Measurements from ENCODE around the gene BANF2.
"Not testable (repeated sequence)": the region's sequence is repeated elsewhere in the genome, so short reads cannot be mapped to it uniquely, and the experiment has no call there.

Gene BANF2

DNA sequence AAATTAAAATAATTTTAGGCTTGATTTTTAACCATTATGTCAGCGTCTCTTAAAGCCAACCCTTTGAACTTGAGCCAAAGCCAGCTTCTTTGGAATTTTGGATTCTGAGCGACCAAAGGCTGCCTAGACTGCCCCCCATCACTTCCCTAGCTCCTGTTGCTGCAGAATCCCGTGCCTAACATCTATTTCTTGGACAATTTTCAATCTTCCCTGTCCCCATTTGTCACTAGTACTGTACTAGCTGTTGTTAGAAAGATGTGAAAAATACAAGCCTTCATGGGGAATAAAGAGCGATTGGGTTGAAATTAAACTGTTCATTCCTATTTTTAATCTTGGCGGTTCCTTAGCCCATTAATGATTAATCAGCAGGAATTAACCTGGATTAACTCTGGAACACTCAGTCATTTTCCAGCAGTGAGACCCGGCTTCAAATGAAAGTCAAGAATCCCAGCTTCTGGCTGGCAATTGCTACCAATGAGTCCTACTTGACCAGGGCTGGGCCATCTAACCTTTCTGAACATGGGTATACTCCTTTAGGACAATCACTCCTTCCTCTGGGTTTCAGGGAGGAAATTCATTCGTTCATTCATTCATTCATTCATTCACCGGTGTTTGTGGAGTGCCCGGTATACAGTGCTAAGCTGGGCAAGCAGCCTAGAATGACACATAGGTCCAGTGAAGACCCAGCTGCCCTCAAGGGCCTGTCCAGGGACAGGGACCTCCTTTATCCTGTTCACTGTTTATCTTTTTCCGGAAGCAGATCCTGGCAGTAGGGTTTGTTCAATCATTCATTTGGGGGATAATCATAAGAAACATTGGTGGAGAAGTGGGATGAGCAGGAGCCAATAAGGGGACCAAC is 16.3 kb upstream of the BANF2 start:
- no peak for DNase-seq

DNA sequence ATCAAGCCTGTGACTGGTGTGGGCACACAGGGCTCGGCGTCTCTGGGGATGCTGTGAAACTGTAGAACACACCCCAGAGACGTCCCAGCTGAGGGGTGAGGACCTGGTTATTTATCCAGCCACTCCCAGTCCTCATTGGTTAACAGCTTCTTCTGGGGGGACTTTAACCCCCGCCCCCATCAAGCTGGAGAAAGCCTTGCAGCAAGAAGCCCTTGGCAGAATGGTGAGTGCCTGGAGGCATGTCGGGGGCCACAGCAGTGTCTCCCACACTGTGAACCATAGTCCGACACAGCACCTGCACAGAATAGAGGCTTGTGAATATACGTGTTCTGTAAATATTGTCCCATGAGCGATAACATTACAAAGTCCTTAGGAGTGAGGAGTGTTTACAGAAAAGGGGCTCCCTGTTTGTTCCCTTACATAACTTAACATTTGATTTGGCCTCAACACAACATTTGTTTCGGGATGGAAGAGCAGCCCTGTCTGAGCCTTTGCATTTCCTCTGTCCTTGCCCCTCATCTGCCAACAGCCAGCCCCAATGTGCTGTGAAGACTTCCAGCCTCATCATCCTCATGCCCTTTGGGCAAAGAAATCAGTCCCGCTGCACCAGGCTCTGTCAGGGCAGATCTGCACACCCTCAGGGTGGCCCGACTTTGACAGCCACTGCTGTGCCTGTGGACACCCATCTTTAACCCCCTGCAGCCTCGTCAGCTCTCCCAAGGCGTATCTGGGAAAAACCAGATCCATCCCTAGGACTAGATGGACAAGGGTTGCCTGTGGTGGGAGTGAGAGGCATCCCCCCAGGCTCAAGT is 15.5 kb upstream of the BANF2 start:
- no peak for DNase-seq

DNA sequence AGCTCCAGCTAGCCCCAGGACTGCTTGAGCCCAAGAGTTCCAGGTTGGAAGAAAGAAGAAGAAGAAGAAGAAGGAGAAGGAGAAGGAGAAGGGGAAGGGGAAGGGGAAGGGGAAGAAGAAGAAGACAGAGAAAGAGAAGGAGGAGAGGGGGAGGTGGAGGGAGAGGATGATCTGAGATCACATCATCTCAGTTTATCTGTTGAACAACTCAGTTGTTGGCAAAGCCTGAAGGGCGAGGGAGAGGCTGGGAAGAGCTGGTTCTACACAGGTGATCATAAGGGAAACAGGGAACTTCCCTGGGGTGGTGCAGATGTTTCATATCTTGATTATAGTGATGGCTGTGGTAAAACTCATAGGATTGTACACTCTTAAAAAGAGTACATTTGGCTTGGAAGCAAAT is 14.6 kb upstream of the BANF2 start:
- no peak for DNase-seq

DNA sequence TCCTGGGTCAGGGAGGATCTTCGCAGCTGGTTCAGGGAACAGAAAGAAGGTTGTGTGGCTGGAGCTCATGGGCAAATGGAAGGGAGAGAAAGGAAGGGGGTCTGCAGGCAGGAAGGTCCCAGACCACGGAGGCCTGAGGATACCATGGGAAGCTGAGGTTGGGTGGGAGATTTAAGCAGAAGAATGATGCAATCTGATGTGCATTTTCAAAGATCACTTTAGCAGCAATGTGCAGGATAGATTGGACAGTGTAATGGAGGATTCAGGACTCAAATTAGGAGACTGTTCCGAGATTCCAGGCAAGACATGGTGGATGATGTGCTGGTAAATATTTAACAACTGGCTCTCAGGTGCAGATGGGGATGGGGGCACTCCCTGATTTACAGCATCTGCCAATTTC is 12.0 kb upstream of the BANF2 start:
- no peak for DNase-seq

DNA sequence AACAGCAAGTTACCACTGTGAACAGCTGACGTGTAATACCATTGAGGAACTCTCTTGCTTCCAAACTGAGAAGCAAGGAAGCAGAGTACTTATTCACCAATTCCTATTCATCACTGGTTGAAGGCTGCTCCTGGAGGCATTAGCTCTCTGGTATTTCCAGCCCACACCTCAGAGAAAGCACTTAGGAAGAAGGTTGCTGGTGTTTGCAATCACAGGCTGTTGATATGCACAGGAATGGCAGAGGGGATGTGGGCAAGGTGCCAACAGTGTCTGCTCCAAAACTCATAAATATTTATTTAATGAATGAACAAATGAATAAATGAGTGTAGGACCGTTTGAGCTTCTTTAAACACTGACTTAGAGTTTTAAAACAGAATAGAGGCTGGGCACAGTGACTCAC is 10.8 kb upstream of the BANF2 start:
- no peak for DNase-seq

DNA sequence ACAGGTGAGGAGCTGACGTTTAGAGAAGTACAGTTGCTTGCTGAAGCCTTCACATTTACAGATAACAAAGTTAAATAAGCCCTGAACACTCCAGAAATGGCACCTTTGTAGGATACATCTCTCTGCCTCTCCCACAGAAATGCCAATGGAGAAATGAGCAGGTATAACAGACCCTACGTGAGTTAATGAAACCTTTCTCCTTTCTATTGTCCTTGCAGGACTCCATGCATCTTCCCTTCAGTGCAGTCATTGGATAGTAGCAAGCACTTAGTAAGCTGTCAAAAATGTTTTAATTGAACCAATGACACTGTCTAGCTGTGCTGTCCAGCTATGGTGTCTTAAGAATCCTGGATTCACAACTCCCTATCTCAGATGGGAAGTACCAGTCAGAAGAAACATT is 9.6 kb upstream of the BANF2 start:
- DNase-seq: no peak

DNA sequence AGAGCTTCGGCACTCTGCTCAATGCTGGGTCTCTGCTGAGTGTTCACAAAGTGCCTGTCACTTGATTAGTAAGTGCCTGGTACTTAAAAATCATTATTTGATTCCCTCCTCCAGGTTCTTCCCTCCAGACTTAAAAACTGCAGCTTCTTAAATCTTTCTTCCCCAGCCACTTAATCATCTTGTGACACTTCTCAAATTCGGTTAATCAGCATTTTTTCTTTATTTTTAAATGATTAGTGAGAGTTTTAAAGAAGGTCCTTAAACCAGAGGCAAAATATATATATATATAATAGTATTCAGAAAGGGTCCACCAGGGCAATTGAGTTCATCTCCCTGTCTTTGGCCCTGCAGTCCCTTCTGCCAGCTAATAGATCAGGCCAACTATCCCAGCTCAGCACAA is 8.0 kb upstream of the BANF2 start:
- DNase-seq: no peak

DNA sequence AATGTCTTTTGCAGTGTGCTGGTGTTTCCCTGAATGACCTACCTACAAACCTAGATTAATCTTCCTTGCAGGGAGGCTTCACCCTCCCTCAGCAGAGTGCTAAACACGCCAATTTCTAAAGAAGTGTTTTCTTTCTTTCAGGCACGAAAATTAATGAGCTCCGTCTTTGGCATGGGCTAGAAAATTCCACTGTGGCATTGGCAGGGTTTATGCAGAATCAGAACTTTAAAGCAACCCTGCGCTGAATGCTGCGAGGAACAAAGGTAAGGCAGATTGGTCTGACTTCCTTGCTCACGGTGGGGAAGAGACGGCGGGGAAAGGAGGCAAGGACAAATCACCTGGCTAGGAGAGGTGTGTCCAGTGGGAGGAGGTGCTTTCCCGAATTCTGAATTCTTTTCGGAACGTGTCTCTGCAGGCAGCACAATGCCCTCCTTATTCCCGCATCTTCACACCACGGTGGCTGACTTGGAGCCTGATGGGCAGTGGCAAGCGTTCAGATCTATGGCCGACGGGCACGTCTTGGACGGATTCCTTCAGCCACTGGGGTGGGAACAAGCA is 6.2 kb upstream of the BANF2 start:
- no peak for DNase-seq

DNA sequence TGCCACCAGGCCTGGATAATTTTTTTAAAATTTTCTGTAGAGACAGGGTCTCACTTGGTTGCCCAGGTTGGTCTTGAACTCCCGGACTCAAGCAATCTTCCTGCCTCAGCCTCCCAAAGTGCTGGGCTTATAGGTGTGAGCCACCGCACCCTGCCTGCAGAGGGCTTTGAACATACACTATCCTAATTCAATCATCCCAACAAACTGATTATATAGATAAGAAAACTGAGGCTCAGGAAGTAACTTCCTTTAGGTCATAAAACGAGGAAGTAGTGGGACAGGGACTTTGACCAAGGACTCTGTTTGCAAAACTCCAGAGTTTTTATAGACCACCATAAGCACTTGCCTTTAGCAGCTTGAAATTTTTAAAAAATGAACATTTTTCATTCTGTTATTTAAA is 5.0 kb upstream of the BANF2 start:
- no peak for DNase-seq

DNA sequence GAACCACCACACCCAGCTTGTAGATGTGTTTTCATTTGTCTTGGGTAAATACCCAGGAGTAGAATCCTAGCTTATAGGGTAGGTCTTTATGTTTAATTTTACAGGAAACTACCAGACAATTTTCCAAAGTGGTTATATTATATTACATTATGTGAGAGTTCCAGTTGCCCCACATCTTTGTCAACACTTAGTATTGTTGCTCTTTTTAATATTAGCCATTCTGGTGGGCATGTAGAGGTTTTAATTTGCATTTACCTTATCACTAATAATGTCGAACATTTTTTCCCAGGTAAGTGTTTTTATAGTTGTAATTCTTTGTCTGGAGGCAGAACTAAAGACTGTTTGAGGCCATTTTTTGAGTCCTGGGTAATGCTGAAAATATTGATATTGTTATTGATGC is 3.5 kb upstream of the BANF2 start:
- DNase-seq: no peak

DNA sequence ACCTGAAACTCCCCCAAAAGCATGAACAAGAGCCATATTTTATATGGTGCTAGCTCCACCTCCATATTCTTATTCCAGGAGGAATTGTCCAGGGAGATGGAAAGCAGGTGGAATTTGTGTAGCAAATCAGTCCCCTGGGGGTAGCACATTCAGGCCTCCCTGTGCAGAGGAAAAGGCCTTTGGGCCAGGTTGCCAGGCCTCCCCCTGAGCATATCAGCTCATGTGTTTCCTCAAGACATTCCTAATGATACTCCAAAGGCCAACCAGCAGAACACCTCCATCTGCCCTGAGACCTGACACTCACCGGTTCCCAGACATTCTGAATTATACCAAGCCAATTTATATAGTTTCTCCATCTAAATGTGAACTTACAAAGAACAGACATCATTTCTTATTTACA is 2.6 kb upstream of the BANF2 start:
- DNase-seq: no peak

DNA sequence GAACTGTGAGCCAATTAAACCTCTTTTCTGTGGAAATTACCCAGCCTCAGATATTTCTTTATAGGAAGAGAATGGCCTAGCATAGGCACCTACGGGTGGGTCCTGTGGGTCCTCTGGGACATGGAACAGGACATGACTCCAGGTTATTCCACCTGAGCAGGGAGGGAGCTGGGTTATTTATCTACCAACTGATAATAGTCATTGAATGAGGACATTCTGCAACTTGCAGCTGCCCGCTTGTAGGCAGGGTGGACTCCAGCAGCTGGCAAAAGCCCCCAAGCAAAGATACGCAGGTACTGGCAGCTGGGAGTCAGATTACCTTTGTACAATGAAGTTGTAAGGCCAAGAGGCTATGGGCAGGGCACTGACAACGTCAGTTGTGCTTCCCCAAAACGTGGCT is 1.4 kb upstream of the BANF2 start:
- DNase-seq: no peak

DNA sequence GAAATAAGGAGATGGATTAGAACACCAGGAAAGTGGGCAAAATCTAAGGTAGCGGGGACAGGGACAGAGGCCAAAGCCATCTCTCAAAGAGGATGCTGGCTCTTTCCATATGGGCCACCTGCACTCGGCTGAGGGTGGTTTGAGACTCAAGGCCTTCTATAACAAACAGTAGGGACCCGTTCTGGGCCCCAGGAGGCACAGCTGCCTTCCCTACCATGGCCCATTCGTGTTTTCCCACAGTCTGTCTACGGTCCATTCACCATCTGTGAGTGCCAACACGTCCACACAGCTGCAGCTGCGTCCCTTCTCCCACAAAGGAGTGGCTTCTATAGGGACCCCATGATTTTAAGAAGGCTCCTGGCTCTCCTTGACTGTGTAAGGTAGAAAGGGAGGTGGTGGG is 871 bp downstream of the BANF2 start:
- no peak for DNase-seq

DNA sequence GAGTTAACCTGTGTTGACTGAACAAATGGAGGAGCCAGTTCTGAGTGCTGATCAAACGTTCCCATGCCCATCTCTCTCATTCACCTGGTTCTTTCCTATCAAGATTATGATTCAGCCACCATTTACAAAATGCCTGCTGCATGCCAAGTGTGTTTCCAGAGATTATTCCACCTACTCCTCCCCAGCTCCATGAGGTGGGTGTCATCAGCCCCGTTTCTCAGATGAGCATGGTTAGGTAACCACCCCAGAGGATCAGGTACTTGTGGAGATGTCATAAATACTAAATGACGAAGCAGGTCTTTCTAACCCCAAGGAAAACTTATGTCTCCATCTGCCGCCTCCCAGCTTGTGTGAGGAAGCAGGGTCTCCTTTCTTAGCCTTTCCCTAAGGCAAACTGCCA is 2.1 kb downstream of the BANF2 start:
- DNase-seq: no peak

DNA sequence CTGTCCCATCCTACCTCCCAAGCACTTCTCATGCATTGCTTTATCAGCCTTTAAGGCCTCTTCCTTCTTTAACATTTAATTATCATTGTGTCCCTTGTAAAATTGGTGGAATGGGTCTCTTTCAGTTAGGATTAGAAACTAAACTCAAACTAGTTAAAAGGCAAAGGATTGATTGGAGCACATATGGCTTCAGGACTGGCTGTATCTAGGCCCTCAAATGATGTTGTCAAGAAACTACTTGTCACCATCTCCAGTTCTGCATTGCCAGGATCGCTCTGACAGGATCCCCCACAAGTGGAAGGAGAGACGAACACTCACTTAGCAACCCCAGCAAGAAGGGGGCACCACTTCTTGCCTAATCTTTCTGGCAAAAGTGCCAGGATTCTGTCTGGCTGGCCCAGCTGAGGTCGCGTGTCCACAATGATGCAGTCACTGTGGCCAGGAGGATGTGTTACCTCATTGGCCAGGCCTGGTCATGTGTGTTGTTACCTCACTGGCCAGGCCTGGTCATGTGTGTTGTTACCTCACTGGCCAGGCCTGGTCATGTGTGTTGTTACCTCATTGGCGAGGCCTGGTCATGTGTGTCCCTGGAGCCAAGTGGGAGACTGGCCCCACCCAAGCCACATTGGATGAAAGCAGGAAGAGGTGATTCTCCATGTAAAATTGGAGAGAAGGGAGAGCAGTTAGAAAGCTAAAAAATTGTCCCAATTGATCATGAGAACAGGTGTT is 5.0 kb downstream of the BANF2 start:
- DNase-seq: no peak

DNA sequence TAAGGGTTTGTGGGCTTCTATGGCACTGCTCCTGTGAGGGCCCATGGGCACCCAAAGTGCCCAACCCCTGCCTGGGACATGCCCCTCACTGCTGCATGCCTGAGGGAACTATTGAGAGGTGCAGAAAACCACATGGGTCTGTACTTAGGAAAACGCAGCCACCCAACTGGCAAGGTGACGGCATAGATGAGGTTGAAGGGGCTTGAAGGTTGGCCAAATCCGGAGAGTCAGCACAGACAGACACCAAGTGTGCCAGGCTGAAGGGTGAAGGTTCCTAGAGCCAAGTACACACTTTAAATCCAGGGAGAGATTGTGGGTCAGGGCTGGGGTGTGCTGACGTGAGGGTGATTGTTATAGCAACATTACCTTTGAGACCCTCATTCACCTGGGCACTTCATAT is 6.2 kb downstream of the BANF2 start:
- DNase-seq: no peak

DNA sequence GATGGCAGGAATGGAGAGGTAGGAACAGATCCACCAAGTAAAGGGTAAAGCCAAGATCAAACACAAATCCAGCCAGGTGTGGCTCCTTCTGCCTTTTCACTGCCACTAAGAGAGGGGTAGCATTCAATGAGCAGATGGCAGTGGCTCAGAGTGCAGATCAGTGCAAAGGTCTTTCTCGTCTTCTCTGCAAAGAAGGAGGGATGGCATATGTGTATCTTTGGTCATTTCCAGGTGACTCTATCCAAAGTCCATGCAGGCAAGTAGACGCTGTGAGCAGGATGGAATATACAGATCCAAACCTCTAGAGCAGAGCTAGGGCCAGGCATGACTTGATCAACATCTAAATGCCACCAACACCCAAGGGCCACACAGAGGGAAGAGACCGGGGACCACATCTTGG is 6.9 kb downstream of the BANF2 start:
- no peak for DNase-seq

DNA sequence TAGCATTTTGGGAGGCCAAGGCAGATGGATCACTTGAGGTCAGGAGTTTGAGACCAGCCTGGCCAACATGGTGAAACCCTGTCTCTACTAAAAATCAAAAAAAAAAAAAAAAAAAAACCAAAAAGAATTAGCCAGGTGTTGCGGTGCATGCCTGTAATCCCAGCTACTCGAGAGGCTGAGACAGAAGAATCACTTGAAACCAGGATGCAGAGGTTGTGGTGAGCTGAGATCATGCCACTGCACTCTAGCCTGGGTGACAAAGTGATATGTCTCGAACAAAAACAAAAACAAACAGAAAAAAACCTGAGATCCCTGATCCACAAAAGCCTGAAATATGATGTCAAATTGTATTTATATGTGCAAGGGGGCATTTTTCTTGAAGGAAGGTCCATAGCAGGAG is 8.2 kb downstream of the BANF2 start:
- not testable (repeated sequence) for DNase-seq

DNA sequence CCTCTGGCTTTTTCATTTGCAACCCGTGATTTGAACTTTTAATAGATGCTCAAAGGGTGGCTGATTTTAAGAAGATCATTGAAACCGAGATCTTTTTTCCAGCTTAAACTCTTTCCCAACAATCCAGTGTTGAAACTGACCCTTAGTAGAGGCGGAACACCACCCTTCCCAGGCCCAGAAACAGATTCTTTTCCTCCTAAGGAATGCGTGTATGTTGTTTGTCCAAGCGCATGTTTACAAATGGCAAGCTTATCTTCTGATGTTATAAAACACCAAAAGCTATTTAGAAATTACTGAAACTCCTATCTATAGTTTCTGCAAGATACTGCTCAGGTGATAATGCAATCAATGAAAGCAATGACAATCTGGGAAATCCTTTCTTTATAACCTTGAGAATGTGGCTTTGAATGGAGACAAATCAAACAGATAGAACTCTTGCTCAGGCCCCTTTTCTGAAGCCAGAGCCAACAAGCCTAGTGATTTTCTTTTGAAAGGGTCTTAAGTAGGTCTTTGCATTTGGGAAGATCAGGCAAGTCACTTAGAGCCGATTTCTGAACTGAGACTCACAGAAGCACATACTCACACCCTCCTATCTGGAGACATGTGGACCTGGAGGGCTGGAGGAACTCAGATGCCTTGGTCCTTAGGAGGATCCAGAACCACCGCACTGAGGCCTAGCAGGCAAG is 9.1 kb downstream of the BANF2 start:
- DNase-seq: no peak

DNA sequence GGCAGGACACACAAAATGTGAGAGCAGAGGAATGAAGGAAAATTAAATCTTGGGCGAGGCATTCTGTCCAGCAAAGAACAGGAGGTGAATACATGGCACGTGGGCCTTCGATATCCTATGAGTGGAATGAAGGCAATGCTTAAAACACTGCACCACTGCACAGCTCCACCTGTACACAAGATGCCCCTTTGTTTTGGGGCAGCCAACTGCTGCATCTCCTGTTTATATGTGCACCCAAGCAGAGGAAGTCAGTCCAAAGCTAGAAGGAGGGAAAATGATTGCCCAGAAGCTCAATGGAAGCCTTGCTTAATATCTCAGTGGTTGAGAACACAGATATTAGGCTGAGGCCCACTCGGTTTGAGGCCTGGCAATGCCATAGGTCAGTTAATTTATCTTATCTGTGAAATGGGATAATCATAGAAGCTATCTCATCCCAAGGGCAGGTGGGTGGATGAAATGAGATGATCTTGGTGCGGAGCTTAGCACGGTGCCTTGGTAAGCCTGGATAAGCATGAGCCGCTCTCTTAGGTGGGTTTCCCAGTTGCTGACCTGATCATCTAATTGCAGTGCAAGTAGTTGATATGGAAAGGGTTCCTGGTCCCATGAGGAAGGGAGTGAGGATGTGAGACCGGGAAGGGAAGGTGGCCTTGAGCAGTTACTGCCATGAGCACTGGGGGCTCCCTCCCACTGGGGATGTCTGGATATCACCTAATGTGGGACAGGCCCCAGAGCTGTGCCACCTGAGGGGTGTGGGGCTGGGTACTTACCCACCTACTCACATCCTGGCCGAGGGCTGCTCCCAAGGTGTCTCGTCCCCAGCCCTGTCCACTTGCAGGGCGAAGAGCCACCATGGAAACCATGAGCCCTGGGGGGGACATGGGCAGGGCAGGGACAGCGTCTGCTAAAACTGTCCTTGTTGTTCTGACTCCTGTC is 9.9 kb downstream of the BANF2 start:
- no peak for DNase-seq

DNA sequence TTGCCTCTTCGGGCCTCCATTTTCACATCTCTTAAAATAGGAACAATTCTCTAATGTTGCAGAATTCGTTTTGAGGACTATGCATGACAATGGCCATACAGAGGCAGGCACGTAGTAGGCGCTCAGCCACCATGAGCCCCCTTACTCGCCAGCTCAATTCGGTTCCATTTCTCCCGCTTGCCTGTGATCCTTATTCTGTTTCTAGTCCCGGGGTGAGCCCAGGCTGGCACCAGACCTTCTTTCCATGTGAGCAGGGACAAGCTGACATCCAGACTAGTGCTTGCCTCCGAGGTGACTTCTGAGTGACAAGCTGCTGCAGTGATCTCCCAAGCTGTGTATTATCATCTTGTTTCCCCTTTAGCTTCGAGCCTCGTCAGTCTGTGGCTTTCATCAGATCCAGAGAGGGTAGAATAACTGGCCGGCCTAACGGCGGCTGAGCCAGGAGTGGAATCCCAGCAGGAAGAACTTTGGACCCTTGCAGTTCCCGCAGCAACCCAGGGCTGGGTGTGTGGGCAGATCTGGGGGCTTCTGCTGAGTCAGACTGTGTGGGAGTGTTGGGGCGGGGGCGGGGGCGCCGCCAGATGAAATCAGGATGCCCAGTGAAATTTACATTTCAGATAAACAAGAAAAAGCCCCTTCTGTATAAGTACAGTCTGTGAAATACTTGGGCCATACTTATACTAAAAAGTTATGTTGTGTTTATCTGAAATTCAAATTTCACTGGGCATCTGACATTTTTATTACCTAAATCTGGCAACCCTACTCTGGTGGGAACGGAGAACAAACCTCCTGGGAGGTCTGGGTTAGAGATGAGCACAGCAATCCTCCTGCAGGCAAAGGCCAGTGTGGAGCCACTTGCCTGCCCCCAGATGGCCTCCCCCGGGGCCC is 10.9 kb downstream of the BANF2 start:
- DNase-seq: no peak
